GM12872 (cell line): ENCODE results near the gene FGGY.

ENCODE experiments used
- TF ChIP-seq, protein P1 (sequence below): IDR thresholded peaks from 3 replicates; pipeline ENCODE4 v1.5.1; 2011; ENCODE audit warnings: low read depth, mild to moderate bottlenecking, low read length, moderate library complexity; ENCODE audit not compliant: insufficient read depth

Gene FGGY

DNA sequence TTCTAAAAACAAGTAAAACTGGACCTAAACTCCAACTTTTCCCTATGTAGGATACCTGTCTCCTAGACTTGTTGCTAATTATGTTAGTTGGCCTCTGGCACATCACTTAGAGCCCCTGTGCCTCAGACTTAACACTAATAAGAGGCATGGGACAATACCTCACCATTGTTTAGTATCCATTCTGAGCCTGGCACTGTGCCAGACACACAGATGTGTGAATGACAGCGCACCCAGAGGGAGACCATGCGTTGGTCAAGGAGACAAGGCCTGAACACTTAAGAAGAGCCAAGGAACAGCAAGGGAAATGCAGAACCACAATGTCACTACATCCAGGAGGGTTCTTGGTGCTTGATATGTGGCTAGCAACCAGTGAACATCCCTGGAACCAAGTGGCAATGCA lies 189.1 kb downstream of the FGGY start:
- TF ChIP-seq, protein P1, sequence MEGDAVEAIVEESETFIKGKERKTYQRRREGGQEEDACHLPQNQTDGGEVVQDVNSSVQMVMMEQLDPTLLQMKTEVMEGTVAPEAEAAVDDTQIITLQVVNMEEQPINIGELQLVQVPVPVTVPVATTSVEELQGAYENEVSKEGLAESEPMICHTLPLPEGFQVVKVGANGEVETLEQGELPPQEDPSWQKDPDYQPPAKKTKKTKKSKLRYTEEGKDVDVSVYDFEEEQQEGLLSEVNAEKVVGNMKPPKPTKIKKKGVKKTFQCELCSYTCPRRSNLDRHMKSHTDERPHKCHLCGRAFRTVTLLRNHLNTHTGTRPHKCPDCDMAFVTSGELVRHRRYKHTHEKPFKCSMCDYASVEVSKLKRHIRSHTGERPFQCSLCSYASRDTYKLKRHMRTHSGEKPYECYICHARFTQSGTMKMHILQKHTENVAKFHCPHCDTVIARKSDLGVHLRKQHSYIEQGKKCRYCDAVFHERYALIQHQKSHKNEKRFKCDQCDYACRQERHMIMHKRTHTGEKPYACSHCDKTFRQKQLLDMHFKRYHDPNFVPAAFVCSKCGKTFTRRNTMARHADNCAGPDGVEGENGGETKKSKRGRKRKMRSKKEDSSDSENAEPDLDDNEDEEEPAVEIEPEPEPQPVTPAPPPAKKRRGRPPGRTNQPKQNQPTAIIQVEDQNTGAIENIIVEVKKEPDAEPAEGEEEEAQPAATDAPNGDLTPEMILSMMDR: no peak

DNA sequence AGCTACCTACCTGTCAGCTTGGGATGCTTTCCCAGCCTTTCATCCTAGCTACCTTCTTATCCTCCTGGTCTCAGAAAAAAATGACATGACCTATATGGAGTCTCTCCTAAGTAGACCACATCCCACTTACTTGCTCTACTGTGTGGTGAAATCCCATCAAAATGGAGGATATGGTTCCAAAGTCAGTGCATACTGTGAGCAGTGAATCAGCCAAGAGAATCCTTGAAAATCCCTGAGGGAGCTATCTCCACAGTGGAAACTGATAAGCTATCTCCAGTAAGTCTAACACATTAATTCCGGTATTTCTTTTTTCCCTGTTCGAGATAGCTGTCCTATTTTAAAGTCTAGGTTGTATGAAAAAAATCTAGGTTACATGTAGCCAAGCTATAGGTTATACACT lies 189.7 kb downstream of the FGGY start:
- TF ChIP-seq, protein P1: no peak

DNA sequence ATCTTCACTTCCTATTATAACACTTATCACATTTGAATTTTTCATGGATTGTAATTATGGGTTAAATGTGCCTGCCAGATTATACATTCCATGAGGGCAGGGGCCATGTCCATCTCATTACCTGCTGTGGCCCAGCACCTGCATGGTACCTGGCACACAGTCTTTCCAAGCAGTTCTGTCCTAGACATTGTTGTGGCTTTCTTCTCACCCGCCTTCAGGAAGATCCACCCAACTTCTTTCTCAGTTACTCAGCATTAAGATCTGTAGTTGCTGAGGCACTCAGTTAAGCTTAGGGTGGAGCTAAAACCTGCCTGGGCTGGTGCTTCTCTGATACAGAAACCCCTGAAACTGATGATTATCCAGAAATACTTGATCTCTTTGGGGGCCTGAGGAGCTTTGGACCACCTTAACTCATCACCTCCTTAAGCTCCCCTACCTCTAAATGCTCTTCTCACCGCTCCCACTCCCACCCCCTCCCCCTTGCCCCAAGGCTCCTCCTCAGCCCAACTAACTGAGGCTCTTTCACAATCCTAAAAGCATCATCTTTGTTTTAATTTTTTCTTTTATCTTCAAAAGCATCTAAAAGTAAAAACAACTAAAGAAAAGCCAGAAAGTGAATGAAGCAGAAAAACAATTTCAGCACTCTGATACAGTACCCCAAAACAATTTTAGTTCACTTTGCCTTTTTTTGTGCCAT lies 190.6 kb downstream of the FGGY start:
- TF ChIP-seq, protein P1: no peak

DNA sequence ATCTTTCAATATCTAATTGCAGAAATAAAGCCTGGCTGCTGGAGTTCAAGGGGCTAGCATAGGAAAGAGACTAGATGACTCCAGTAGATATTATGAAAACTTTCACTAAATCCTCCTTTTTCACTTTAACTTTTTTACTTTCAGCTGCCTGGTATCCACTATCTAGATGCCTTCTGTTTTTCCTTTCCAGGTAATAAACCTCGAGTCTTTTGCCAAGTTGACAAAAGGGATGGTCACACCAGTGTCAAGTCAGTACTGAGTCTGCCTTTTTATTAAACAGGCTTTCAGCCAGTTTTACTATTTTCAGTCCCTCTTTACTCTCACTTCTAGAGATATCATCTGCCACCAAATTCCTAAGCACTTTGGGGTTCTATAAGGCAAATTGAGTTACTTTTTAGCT lies 195.6 kb downstream of the FGGY start:
- TF ChIP-seq, protein P1: no peak

DNA sequence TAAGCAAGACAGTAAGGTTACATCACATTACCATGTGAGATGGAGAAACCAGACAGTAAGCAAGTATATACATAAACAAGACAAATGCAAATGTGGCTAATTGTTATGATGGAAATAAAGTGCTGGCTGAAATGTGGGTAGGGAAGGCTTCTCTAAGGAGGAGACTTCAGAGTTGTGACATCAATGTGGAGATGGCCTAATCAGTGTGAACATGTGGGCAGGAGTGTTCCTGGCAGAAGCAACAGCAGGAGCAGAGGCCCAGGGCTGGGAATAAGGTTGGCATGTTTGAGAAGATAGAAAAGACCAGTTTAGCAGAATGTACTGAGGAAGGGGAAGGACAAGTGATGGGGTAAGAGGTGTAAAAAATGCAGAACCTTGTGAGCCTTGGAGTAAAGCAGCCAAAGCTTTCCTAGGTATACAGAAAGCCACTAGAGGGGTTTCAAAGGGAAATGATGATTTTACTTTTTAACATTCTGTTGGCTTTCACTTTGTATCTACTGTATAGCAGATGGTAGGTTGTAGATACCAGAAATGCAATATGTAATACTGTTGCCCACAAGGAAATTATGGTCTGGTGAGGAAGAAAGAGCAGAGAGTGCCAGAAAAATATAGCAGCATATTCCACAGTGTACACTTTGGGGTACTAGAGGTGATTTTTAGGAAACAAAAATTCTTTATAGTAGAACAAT lies 197.4 kb downstream of the FGGY start:
- TF ChIP-seq, protein P1: no peak

DNA sequence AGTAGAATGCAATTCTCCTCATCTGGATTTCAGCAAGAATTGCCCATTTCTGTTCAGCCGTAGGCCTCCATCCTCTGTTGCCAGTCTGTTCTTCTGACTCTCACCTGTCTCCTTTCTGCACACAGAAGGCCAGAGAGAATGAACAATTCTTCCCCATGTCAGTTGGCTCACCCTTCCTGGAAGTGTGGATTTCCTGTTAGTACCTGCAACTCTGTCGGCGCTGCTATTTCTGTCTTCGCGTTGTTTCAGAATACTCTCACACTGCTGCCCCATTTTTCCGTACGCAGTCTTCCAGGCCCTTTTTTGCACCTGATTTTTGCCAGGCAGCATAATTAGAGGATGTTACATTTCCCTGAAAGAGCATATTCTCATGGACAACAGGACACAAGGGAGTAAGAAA lies 200.7 kb downstream of the FGGY start:
- TF ChIP-seq, protein P1: no peak

DNA sequence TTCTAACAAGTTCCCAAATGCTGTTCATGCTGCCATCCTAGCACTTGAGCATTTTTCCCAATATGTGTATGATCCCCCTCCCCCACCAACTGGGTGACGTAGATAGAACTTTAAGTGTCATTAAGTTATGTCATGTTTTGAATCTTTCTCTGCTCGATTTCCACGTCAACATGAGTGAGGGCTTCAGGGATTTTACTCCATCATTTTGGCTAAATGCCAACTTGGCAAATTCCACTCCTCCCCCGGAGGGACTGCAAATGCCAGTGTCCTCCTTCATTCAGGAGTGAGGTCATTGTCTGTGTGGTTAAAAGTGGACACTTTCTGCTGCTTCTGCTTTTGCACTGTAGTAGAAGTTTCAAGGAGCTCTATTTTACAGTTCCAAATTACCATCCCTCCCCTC lies 201.7 kb downstream of the FGGY start:
- TF ChIP-seq, protein P1: no peak
